GM19452 (cell line): ENCODE measurements around the gene PPP1R13L.
A peak's percentile ranks its signal among the peaks of the same experiment; 100 is the strongest.

Source experiments
- ATAC-seq: cut with Tn5 transposase; IDR thresholded peaks from one replicate; pipeline ENCODE4 v1.9.1; 2021; ENCODE audit not compliant: unreplicated experiment

Gene PPP1R13L, protein sequence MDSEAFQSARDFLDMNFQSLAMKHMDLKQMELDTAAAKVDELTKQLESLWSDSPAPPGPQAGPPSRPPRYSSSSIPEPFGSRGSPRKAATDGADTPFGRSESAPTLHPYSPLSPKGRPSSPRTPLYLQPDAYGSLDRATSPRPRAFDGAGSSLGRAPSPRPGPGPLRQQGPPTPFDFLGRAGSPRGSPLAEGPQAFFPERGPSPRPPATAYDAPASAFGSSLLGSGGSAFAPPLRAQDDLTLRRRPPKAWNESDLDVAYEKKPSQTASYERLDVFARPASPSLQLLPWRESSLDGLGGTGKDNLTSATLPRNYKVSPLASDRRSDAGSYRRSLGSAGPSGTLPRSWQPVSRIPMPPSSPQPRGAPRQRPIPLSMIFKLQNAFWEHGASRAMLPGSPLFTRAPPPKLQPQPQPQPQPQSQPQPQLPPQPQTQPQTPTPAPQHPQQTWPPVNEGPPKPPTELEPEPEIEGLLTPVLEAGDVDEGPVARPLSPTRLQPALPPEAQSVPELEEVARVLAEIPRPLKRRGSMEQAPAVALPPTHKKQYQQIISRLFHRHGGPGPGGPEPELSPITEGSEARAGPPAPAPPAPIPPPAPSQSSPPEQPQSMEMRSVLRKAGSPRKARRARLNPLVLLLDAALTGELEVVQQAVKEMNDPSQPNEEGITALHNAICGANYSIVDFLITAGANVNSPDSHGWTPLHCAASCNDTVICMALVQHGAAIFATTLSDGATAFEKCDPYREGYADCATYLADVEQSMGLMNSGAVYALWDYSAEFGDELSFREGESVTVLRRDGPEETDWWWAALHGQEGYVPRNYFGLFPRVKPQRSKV

DNA sequence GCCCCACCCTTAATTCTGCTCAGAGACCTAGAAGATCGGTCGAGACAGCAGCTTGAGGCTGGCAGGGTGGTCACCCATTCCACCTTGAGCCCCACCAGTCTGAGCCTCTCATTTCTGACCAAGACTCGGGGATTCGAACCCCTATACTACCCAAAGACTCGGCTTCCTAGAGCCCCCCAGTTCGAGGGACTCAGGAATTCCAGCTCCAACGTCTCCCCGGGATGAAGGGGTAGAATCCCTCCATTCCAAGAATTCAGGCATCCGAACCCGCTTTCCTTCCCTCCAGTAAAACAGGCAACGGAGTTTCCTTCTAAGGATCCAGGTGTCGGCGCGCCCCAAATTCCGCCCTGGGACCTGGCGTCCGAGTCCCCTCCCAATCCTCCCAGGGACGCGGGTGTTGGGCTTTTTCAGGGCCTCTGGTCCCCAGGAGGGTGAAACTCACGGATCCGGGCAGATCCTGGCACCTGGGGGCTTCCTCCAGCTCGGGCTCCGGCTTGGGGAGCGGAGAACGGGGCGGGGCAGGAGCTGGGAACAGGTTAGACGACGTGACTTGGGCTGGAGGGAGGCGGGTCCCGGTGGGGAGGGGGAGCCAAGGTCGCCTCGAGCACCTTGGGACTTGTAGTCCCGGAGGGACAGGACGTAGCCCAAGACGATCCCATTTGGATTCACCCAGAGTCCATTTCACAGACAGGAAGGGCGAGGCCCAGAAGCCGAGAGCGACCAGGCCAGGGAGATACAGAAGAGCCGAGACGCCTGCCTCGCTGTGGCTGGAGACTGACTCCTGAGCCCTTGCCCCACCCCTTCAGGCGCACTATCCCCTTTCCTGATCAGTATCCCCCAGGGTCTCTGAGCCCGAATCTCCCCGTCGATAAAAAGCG lies at the start of gene PPP1R13L:
PPP1R13L (minus strand) TSS at position 513 of the 878 bp plus-strand sequence. CDS start 6,751 bp downstream, outside the sequence.
- peak; percentile 32 for ATAC-seq

DNA sequence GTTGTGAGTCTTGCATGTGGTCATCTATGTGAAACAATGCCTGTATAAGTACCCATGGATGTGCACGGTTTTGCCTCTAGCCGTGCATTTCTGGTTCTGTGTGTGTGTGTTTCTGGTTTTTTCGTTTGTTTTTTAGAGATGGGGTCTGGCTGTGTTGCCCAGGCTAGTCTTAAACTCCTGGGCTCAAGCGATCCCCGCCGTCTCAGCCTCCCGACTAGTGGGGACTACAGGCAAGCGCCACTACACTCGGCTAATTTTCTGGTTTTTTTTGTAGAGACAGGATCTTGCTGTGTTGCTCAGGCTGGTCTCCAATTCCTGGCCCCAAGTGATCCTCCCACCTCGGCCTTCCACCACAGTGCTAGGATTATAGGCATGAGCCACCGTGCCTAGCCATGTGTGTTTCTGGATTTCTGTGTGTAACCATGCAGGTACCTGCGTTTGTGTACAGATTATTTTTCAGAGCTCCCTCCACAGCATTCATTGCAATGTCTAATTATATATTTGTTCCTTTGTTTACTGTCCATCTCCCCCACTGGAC lies 47.0 kb upstream of the PPP1R13L start:
- no peak for ATAC-seq

DNA sequence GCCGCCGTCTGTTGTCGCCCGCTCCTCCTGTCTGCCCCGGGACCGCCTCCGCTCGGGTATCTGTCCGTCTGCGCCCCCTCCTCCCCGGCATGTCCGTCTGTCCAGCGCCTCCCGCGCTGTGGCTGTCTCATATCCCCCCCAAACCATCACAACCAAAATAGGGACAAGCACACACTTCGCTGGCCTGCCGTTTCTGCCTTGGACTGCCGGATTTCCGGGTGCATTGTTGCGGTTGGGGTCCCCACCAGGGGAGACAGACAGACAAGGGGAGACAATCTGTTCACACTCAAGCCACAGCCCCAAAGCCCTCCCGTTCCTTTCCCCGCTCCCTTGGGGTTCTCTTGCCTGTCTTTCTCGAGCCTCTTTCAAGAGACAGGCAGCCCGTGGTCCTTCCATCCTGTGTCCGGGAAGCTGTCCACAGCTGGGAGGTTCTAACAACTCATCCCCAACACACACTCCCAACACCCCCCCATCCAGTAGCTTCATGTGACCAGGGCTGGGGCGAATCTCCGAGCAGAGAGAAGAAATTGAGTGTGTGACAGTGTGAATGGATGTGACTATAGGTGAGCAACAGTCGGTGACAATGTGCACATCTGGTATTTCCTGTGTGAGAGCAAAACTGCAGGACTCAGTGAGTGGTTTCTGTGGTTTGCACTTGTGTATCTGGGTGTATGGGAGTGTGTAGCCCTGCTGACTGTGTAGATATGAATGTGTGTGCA lies 46.4 kb upstream of the PPP1R13L start:
- ATAC-seq, result no peak

DNA sequence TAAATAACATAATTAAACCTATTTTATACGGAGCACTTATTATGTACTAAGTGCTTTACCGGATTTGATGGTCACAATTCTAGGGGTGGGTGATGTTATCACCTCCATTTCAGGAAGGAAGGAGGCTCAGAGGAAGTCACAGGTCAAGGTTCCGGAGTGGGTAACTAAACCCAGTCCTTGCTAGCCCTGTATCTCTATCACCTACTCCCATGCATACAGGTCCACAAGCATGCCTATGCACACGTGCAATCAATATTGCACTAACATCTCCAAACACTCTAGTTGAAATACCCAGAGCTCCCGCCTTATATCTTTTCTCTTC lies 45.1 kb upstream of the PPP1R13L start:
- no peak for ATAC-seq

DNA sequence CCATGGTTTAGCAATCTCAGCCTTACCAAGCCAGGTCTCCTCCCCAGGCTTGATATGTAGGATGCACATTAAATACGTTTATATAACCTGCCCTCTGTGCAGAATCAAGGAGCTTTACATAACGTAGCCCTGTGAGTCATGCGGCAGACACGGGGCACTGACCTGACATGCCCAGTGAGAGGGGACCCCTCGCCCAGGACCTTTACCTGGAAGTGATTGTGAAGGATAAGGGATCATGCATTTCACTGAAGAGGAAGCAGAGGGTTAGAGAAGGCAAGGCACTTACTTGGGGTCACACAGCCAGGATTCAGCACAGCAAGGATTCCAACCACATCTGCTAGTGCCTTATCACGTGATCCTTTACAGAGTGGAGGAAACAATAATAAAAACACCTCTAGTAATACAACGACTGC lies 44.0 kb upstream of the PPP1R13L start:
- no peak for ATAC-seq

DNA sequence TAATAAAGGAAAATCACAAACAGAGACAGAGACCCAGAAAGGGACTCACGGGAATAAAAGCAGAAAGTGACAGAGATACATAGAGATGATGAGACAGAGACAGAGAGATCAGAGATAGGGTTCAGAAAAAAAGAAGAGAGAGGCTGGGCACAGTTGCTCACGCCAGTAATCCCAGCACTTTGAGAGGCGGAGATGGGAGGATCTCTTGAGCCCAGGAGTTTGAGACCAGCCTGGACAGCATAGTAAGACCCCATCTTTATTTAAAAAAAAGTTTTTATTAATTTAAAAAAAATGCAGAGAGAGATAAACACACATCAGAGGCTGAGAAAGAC lies 43.5 kb upstream of the PPP1R13L start:
- no peak for ATAC-seq

DNA sequence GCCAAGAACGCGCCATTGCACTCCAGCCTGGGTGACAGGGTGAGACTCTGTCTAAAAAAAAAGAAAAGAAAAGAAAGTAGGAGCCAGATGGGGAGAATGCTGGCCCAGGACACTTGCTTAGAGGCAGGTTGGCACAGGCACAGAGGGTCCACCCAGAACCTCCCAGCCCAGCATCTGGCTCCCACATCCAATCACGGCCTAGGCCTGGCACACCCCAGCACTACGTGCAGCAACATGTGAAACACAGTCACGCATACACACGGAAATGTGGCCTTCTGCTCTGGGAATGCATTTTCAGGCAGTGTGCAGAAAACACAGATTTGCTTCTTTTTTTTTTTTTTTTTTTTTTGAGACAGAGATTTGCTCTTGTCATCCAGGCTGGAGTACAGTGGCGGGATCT lies 42.1 kb upstream of the PPP1R13L start:
- ATAC-seq, result no peak

DNA sequence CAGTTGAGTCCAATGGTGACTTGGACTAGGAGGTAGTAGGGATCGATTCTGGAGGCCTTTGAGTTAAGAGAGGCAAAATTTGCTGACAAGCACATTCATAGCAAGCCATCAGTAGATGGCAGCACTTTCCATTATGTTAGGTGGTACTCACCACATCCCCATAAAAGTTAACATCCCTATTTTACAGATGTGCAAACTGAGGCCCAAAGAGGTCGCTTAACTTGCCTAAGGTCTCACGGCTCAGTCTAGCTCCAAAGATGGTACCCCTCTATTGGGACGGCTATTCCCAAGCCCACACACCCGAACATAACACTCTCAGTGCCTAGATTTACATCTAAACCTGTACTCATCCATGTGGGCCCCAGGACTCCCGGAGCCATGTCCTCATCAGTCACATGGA lies 41.4 kb upstream of the PPP1R13L start:
- no peak for ATAC-seq

DNA sequence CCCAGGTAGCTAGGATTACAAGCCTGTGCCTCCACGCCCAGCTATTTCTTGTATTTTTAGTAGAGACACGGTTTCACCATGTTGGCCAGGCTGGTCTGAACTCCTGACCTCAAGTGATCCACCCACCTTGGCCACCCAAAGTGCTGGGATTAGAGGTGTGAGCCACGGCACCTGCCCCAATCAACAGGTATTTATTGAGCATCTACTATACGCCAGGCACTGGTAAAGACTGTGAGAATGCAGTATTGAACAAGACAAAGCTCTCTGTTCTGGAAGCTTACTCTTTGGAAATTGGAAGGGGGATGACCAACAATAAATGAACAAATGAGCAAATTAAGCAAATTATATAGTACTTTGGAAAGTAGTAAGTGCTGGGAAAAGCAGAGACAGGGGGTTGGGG lies 40.3 kb upstream of the PPP1R13L start:
- no peak for ATAC-seq

DNA sequence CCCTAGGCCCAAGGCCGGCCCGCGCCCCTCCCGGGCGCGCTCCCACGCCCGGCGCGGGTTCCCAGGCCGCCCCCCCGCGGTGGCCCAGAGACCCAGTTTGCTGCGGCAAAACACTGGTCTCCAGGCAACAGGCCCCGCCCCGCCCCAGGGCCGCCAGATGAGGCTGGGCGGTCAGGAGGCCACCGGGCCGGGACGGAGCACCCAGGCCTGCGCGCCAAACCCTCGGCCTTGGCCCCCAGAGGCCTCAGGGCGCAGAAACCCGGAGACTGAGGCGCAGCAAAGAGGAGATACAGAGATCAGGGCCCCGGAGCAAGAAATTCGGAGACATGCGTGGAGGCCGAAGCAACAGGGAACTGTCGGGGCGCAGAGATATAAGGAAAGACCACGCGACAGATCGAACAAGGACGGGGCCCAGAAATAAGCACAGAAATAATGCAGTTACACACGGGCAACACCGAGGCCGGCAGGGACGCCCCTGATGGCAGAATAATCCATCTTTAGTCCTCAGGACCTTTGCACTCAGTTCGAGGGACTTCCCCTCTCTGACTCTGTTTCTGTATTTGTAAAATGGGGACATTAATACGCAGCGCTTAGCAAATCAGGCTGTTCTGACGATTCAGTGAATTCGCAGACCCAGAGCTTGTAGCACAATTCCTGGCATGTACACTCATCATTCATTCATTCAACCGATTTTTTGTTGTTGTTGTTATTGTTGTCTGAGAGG lies 39.6 kb upstream of the PPP1R13L start:
- ATAC-seq, result peak; percentile 48

DNA sequence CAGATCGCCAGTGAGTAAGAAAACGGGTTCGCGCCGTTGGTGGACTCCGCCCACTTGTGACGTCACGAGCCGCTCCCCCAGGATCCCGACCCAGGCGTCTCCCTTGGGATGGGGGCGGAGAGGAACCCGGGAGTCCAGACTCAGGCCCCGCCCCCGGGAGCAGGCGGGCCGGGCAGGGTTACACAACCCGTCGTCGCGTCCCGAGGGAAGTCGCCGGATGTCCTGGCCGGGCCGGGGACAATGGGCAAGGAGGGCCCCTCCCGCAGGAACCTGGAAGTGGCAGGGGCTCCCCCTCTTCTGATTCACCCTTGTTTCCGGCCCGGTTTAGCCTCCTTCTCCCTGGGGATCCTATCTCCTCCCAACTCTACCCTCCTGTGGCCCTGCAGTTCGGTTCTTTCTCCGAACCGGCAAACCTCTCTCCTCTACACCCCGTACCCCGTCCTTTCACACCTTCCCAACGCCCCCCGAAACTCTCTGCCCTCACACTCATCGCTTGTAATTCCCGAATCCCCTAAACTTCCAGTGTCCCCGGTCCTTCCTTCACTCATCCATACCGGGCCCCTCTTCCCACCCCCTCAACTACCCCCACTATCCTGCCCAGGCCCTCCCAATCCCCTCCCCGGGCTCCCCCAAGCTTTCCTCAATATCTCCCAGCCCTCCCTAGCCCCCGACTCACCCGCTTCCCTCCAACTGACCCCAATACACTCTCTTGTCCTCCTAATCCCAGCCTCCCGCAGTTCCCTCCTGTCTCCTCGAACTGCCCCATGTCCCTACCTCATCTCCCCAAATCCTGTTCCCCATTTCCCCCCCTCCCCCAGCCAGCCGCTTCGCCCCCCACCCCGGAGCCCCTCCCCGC lies 38.8 kb upstream of the PPP1R13L start:
- no peak for ATAC-seq

DNA sequence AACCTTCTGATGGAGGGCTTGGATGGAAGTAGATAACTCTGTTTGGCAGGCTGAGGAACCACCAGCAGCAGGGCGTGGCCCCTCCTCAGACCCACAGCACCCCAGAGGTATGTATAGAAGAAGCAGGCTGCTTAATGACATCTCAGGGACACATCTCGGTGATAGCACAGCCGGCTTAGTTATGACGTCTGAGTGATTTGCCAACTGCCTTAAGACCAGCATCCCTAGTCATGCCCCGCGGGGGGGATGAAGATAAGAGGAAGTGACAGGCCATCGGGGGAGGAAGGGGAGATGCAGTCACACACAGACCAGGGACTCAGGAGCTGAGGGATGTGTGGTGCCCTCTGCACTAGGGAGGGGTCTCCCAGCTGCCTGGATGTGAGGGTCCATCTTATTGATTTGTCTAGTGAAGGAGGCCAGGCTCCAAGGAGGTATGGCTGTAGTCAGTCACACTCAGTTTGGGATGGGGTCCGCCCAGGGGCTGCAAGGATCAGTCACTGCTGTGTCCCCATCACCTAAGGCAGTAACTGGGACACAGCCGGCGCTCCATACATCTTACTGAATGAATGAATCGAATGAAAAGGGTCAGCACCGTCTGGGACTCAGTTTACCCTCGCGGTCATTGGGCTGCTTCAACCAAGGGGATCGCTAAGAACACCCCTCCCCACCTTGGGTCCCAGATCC lies 38.1 kb upstream of the PPP1R13L start:
- ATAC-seq, result no peak

DNA sequence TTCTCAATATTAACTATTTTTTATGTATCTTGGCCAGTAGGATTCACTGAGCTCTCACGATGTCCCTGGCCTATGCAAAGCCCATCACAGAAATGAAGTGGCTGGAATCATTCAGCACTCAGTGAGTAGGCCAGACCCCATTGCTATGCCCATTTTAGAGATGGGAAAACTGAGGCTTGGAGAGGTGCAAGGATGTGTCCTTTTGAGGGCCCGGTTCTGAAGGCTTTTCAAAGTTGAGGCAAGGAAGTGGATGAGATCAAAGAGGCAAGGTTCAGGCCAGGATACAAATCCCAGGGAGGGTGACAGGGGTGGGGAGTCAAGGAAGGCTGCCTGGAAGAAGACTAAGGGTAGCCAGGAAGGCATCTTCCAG lies 37.5 kb upstream of the PPP1R13L start:
- no peak for ATAC-seq

DNA sequence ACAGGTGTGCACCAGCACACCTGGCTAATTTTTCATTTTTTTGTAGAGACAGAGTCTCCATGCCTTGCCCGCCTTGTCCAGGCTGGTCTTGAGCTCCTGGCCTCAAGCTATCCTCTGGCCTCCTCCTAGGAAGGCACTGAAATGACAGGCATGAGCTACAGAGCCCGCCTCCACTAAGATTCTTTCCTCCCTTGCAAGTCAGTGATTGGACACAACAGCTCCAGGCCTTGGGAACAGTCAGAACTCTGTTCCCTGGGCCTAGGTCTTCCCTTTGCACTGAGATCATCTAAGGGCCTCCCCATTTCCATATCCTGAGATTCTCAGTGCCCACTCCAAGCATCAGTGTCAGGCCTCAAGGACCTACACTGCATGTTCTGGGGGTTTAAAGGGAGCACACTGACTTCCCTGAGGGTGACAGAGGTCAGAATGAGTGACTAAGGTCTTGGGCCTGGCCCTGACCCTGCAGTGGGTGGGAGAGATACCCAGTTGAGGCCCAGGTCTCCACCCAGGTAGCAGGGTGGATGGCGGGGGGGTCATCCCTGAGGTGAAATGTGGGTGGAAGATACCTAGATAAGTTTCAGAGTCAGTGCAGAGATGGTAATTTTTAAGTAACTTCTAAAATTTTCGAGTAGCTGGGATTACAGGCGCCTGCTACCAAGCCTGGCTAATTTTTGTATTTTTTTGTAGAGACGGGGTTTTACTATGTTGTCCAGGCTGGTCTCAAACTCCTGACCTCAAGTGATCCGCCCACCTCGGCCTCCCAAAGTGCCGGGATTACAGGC lies 36.2 kb upstream of the PPP1R13L start:
- ATAC-seq, result no peak

DNA sequence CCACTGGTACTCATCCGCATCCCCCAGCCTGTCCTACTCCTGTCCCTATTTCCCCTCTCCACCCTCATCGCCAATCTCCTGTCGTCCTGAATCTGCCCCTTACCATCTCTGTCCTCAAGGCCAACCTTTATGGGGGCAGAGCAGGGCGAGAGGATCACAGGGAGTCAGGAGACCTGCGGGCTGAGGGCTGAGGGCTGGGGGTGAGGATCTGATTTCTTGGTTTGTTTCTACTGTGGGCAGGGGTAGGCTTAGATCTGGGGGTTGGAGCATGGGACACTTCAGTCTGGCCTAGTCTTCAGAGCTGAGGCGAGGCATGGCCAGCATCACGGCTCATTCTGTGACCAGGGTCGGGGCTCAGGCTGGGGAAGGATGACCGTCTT lies 35.4 kb upstream of the PPP1R13L start:
- no peak for ATAC-seq

DNA sequence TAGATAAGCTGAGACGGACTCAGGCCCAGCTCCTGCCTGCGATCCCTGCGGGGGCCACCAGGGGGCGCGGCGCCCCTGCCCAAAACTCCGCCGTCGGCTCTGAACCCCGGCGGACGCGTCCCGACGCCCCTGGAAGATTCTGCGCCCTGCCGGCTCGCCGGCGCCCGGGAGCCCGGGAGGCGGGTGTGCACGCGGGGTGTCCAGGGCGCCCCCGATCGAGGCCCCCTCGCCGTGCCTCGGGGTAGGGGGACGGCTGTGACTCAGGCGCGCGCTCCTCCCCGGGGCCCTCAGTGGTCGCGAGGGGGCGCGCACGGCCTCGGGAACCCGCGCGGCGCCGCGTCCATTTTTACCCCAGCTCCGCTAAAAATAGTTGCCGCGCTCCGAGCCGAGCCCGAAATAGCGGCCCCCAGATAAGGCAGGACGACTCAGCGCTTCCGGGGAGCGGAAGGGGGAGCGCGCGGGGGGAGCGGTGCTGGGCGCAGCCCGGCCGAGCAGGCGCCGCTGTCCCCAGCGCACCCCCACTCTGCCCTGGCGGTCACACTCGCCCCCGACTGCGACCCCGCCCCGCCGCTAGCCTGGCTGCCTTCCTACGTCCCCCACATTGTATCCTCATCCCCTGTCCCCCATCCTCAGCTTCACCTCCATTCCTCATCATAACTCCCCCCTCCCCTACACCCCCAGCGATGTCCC lies 34.8 kb upstream of the PPP1R13L start:
- ATAC-seq, result peak; percentile 56

DNA sequence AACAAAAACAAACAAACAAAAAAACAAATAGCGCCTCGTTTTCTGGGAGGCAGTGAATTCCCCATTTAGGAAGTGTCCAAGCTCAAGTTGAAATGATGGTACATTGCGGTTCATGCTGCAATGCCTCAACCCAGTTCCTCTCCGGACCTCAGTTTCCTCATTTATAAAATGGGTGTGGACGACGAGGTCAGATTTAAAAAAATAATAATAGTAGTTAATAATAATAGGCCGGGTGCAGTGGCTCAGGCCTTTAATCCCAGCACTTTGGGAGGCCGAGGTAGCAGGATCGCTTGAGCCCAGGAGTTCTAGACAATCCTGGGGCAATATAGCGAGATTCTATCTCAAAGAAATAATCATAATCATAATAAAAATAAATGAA lies 34.3 kb upstream of the PPP1R13L start:
- no peak for ATAC-seq
